SK-N-SH treated with all-trans-retinoic acid at 6 μM for 48 hours (cell line): ENCODE results near the gene SELENOF.

Experiments used
- ATAC-seq: fragments of 200-7000 bp; cut with Tn5 transposase; 3 replicates; pipeline ENCODE4 v1.9.1; 2020; ENCODE audit warnings: mild to moderate bottlenecking, moderate library complexity
- ARNTL ChIP-seq: fragments of 450-650 bp; formaldehyde crosslinking; IDR thresholded peaks from 2 replicates; pipeline ENCODE4 v1.5.0; 2020; ENCODE audit warnings: low read depth, mild to moderate bottlenecking, moderate library complexity, borderline replicate concordance
- BACH2 ChIP-seq: fragments of 250-450 bp; sonication (Bioruptor Pico); IDR thresholded peaks from 2 replicates; pipeline ENCODE4 v1.9.0; 2021; ENCODE audit warnings: mild to moderate bottlenecking, borderline replicate concordance
- CREB5 ChIP-seq: fragments of 250-450 bp; sonication (Bioruptor Pico); IDR thresholded peaks from 2 replicates; pipeline ENCODE4 v1.5.1; 2020; ENCODE audit warnings: low read depth, mild to moderate bottlenecking, moderate library complexity
- CSDC2 ChIP-seq: fragments of 250-450 bp; sonication (Bioruptor Pico); IDR thresholded peaks from 2 replicates; pipeline ENCODE4 v1.5.0; 2020; ENCODE audit warnings: mild to moderate bottlenecking, moderate library complexity
- ESRRG ChIP-seq: fragments of 250-450 bp; sonication (Bioruptor Pico); IDR thresholded peaks from 2 replicates; pipeline ENCODE4 v1.6.1; 2021; ENCODE audit warnings: mild to moderate bottlenecking
- GLIS3 ChIP-seq: fragments of 250-450 bp; sonication (Bioruptor Pico); IDR thresholded peaks from 2 replicates; pipeline ENCODE4 v1.5.0; 2020; ENCODE audit warnings: mild to moderate bottlenecking, moderate library complexity
- ISL1 ChIP-seq: fragments of 250-450 bp; sonication (Bioruptor Pico); IDR thresholded peaks from 2 replicates; pipeline ENCODE4 v2.1.2; 2022; ENCODE audit warnings: mild to moderate bottlenecking, moderate library complexity
- OSR1 ChIP-seq: fragments of 250-450 bp; sonication (Bioruptor Pico); IDR thresholded peaks from 2 replicates; pipeline ENCODE4 v1.8.0; 2022; ENCODE audit warnings: moderate library complexity, mild to moderate bottlenecking, inconsistent platforms
- POU6F1 ChIP-seq: fragments of 250-450 bp; sonication (Bioruptor Pico); IDR thresholded peaks from 2 replicates; pipeline ENCODE4 v1.8.0; 2021; ENCODE audit warnings: low read depth, mild to moderate bottlenecking, moderate library complexity, borderline replicate concordance
- PPARA ChIP-seq: fragments of 250-450 bp; sonication (Bioruptor Pico); IDR thresholded peaks from 2 replicates; pipeline ENCODE4 v1.5.0; 2020; ENCODE audit warnings: mild to moderate bottlenecking, borderline replicate concordance
- RARB ChIP-seq: fragments of 250-450 bp; sonication (Bioruptor Pico); IDR thresholded peaks from 2 replicates; pipeline ENCODE4 v1.8.0; 2021; ENCODE audit warnings: mild to moderate bottlenecking, moderate library complexity
- SNAI2 ChIP-seq: fragments of 250-450 bp; sonication (Bioruptor Pico); IDR thresholded peaks from 2 replicates; pipeline ENCODE4 v1.5.0; 2020; ENCODE audit warnings: mild to moderate bottlenecking, moderate library complexity
- TCF4 ChIP-seq: fragments of 250-450 bp; sonication (Bioruptor Pico); IDR thresholded peaks from 2 replicates; pipeline ENCODE4 v1.8.0; 2021; ENCODE audit warnings: mild to moderate bottlenecking, moderate library complexity, borderline replicate concordance
- TOX ChIP-seq: fragments of 250-450 bp; sonication (Bioruptor Pico); IDR thresholded peaks from 2 replicates; pipeline ENCODE4 v1.8.0; 2021; ENCODE audit warnings: mild to moderate bottlenecking, moderate library complexity, borderline replicate concordance
- ZC3H10 ChIP-seq: fragments of 250-450 bp; sonication (Bioruptor Pico); IDR thresholded peaks from 2 replicates; pipeline ENCODE4 v1.5.1; 2021; ENCODE audit warnings: mild to moderate bottlenecking, moderate library complexity
- ZFP3 ChIP-seq: fragments of 250-450 bp; sonication (Bioruptor Pico); IDR thresholded peaks from 2 replicates; pipeline ENCODE4 v1.5.0; 2020; ENCODE audit warnings: mild to moderate bottlenecking, moderate library complexity
- ZFP30 ChIP-seq: fragments of 450-650 bp; formaldehyde crosslinking; IDR thresholded peaks from 2 replicates; pipeline ENCODE4 v1.5.0; 2022; ENCODE audit warnings: mild to moderate bottlenecking, moderate library complexity
- ZNF565 ChIP-seq: fragments of 450-650 bp; formaldehyde crosslinking; conservative IDR thresholded peaks from 2 replicates; pipeline ENCODE4 v1.5.0; 2020; ENCODE audit warnings: low read depth, mild to moderate bottlenecking, moderate library complexity
- ZNF70 ChIP-seq: fragments of 450-650 bp; formaldehyde crosslinking; IDR thresholded peaks from 2 replicates; pipeline ENCODE4 v1.5.0; 2020; ENCODE audit warnings: mild to moderate bottlenecking, moderate library complexity
- ZNF8 ChIP-seq: fragments of 450-650 bp; formaldehyde crosslinking; IDR thresholded peaks from 2 replicates; pipeline ENCODE4 v1.5.0; 2020; ENCODE audit warnings: mild to moderate bottlenecking, moderate library complexity
- TF ChIP-seq, protein P1 (sequence below): fragments of 250-450 bp; sonication (Bioruptor Pico); IDR thresholded peaks from 2 replicates; pipeline ENCODE4 v1.8.0; 2020; ENCODE audit warnings: mild to moderate bottlenecking, moderate library complexity, borderline replicate concordance
- TF ChIP-seq, protein P2 (sequence below): fragments of 250-450 bp; sonication (Bioruptor Pico); IDR thresholded peaks from 2 replicates; pipeline ENCODE4 v1.5.0; 2020; ENCODE audit warnings: mild to moderate bottlenecking, moderate library complexity
- TF ChIP-seq, protein P3 (sequence below): fragments of 250-450 bp; sonication (Bioruptor Pico); IDR thresholded peaks from 2 replicates; pipeline ENCODE4 v1.5.1; 2021; ENCODE audit warnings: mild to moderate bottlenecking, moderate library complexity

SELENOF gene

GRCh38 chr1:86933051-86933450 is 19.1 kb upstream of the SELENOF start:
- no peak for ATAC-seq

DNA sequence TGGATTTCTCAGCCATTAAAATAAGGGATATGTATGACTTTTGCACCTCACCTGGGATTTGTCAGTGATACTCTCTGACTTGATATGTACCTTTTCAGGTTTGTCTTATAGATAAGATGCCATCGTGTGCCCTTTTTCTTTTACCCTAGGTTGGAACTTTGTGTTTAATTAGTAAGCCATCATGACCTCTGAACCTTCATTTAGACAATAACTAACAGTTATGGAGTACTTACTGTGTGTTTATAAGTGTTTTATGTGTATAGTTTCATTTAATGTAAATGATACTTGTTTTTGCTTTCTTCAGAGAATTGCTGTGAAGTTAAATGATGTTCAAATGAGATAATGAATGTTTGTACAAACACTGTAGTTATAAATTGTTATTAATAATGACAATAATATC is 14.9 kb upstream of the SELENOF start:
- no peak for ATAC-seq
- TF ChIP-seq ZNF8 (CRISPR knock-in tag): no peak
- TF ChIP-seq ZNF565 (CRISPR knock-in tag): no peak
- no peak for TF ChIP-seq PPARA
- TF ChIP-seq TCF4: no peak
- TF ChIP-seq, protein P1, sequence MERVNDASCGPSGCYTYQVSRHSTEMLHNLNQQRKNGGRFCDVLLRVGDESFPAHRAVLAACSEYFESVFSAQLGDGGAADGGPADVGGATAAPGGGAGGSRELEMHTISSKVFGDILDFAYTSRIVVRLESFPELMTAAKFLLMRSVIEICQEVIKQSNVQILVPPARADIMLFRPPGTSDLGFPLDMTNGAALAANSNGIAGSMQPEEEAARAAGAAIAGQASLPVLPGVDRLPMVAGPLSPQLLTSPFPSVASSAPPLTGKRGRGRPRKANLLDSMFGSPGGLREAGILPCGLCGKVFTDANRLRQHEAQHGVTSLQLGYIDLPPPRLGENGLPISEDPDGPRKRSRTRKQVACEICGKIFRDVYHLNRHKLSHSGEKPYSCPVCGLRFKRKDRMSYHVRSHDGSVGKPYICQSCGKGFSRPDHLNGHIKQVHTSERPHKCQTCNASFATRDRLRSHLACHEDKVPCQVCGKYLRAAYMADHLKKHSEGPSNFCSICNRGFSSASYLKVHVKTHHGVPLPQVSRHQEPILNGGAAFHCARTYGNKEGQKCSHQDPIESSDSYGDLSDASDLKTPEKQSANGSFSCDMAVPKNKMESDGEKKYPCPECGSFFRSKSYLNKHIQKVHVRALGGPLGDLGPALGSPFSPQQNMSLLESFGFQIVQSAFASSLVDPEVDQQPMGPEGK: no peak
- TF ChIP-seq, protein P2, sequence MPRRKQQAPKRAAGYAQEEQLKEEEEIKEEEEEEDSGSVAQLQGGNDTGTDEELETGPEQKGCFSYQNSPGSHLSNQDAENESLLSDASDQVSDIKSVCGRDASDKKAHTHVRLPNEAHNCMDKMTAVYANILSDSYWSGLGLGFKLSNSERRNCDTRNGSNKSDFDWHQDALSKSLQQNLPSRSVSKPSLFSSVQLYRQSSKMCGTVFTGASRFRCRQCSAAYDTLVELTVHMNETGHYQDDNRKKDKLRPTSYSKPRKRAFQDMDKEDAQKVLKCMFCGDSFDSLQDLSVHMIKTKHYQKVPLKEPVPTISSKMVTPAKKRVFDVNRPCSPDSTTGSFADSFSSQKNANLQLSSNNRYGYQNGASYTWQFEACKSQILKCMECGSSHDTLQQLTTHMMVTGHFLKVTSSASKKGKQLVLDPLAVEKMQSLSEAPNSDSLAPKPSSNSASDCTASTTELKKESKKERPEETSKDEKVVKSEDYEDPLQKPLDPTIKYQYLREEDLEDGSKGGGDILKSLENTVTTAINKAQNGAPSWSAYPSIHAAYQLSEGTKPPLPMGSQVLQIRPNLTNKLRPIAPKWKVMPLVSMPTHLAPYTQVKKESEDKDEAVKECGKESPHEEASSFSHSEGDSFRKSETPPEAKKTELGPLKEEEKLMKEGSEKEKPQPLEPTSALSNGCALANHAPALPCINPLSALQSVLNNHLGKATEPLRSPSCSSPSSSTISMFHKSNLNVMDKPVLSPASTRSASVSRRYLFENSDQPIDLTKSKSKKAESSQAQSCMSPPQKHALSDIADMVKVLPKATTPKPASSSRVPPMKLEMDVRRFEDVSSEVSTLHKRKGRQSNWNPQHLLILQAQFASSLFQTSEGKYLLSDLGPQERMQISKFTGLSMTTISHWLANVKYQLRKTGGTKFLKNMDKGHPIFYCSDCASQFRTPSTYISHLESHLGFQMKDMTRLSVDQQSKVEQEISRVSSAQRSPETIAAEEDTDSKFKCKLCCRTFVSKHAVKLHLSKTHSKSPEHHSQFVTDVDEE (CRISPR knock-in tag): no peak
- TF ChIP-seq ISL1 (CRISPR knock-in tag): no peak
- no peak for TF ChIP-seq CREB5
- no peak for TF ChIP-seq POU6F1 (CRISPR knock-in tag)
- TF ChIP-seq OSR1 (CRISPR knock-in tag): no peak
- no peak for TF ChIP-seq ESRRG
- TF ChIP-seq ARNTL (CRISPR knock-in tag): no peak
- TF ChIP-seq, protein P3, sequence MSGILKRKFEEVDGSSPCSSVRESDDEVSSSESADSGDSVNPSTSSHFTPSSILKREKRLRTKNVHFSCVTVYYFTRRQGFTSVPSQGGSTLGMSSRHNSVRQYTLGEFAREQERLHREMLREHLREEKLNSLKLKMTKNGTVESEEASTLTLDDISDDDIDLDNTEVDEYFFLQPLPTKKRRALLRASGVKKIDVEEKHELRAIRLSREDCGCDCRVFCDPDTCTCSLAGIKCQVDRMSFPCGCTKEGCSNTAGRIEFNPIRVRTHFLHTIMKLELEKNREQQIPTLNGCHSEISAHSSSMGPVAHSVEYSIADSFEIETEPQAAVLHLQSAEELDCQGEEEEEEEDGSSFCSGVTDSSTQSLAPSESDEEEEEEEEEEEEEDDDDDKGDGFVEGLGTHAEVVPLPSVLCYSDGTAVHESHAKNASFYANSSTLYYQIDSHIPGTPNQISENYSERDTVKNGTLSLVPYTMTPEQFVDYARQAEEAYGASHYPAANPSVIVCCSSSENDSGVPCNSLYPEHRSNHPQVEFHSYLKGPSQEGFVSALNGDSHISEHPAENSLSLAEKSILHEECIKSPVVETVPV: no peak
- TF ChIP-seq BACH2: no peak
- no peak for TF ChIP-seq ZNF70
- no peak for TF ChIP-seq TOX (CRISPR knock-in tag)
- no peak for TF ChIP-seq ZFP3
- no peak for TF ChIP-seq ZFP30 (CRISPR knock-in tag)
- TF ChIP-seq GLIS3 (CRISPR knock-in tag): no peak

More at GRCh38 chr1:86933051-86933450, 19.1 kb upstream of the SELENOF start:
- no peak for TF ChIP-seq OSR1 (CRISPR knock-in tag)
- TF ChIP-seq, protein P1: no peak
- no peak for TF ChIP-seq ZFP30 (CRISPR knock-in tag)
- no peak for TF ChIP-seq PPARA
- no peak for TF ChIP-seq TCF4
- TF ChIP-seq GLIS3 (CRISPR knock-in tag): no peak
- TF ChIP-seq TOX (CRISPR knock-in tag): no peak
- no peak for TF ChIP-seq ZFP3
- no peak for TF ChIP-seq SNAI2 (CRISPR knock-in tag)
- no peak for TF ChIP-seq ZC3H10 (CRISPR knock-in tag)
- TF ChIP-seq, all 23 proteins: peak for 0

DNA sequence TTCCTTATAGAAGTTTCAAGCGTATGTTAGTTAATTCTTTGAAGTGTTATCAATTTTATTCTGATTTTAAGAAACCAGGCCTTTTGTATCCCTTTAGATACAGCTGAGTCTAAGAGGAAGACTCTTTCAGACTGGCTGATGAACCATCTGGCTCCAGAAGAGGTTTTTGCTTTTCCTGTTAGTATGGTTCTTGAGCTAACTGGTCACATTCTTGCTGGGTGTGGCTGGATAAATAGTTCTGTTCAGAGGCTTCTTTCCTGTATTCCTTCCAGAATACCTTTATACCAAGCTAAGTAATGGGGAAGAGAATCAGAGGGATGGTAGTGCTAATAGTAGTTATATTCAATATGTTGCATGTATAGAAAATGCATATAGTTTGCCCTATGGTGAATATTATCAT is 13.0 kb upstream of the SELENOF start:
- ATAC-seq: no peak
- TF ChIP-seq ZC3H10 (CRISPR knock-in tag) (no peak), ZFP30 (CRISPR knock-in tag) (no peak), CREB5 (no peak), RARB (no peak), ISL1 (CRISPR knock-in tag) (no peak), SNAI2 (CRISPR knock-in tag) (no peak), CSDC2 (no peak), GLIS3 (CRISPR knock-in tag) (no peak), ARNTL (CRISPR knock-in tag) (no peak), PPARA (no peak), TOX (CRISPR knock-in tag) (no peak), OSR1 (CRISPR knock-in tag) (no peak), POU6F1 (CRISPR knock-in tag) (no peak), ESRRG (no peak), ZFP3 (no peak)
